A673 (cell line): ENCODE measurements around the gene XPO4.

Experiments
- EZH2 ChIP-seq: fragments of 200-600 bp; sonication (generic); IDR thresholded peaks from 2 replicates; pipeline ENCODE4 v1.6.1; 2017; ENCODE audit warnings: borderline replicate concordance, low read depth, mild to moderate bottlenecking, mixed read lengths, antibody characterized with exemption, low read length; ENCODE audit not compliant: poor library complexity, severe bottlenecking
- TF ChIP-seq, protein P1 (sequence below): fragments of 300-800, 200-600 bp; sonication (generic); conservative IDR thresholded peaks from 2 replicates; pipeline ENCODE4 v1.5.1; 2017; ENCODE audit warnings: low read depth, mild to moderate bottlenecking, antibody characterized with exemption, low read length, moderate library complexity, mixed read lengths

DNA sequence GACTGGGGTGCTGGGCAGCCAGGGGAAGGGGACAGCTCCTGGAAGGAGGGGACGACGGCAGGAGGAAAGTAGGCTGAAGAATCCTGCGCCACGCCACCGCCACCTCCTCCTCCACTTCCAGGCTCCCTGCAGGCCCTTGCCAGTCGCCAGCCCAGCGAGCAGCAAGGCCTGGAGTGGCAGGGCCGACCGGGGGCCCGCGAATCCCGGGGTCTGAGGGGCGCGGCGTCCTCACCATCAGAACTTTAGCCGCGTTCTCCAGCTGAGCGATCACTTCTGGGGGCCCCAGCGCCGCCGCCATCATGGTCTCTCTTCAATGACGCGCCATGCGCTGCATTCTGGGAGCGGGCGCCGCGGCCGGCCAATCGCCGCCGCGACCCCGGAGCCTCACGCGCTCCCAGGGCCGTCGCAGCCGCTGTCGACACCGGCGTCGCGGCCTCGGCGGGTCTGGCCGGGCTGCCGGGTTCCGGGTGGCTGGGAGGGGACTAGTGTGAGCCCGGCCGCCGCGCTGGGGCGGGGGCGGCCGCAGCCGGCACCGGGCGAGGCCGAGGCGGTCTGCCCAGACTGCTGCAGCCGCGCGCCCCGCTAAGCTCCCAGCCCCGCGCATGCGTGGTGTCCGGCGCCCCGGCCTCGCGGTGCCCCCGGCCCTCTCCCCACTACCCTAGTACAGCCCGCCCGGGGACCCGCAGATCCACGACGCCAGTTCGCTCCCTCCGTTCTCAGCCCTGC, at the start of gene XPO4:
- TF ChIP-seq, protein P1, sequence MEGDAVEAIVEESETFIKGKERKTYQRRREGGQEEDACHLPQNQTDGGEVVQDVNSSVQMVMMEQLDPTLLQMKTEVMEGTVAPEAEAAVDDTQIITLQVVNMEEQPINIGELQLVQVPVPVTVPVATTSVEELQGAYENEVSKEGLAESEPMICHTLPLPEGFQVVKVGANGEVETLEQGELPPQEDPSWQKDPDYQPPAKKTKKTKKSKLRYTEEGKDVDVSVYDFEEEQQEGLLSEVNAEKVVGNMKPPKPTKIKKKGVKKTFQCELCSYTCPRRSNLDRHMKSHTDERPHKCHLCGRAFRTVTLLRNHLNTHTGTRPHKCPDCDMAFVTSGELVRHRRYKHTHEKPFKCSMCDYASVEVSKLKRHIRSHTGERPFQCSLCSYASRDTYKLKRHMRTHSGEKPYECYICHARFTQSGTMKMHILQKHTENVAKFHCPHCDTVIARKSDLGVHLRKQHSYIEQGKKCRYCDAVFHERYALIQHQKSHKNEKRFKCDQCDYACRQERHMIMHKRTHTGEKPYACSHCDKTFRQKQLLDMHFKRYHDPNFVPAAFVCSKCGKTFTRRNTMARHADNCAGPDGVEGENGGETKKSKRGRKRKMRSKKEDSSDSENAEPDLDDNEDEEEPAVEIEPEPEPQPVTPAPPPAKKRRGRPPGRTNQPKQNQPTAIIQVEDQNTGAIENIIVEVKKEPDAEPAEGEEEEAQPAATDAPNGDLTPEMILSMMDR, result no peak
- TF ChIP-seq EZH2, result no peak
